K562 (cell line): ENCODE measurements around the gene IRF1. TPM values are rescaled to one million over a fixed set of nuclear protein-coding genes. Genes with fewer than 3 reads are reported as not detected.

Experiments used
- CTCFL ChIP-seq: IDR thresholded peaks from 2 replicates; pipeline ENCODE4 v1.6.1; 2011; ENCODE audit warnings: borderline replicate concordance, low read depth, mild to moderate bottlenecking, moderate library complexity, low read length; ENCODE audit not compliant: insufficient read depth, poor library complexity, severe bottlenecking
- NR2F6 ChIP-seq: fragments of 450-650 bp; formaldehyde crosslinking; IDR thresholded peaks from 2 replicates; pipeline ENCODE4 v1.4.0; 2020; ENCODE audit warnings: mild to moderate bottlenecking
- ZNF592 ChIP-seq: fragments of 450-650 bp; IDR thresholded peaks from 2 replicates; pipeline ENCODE4 v1.6.1; 2017; ENCODE audit warnings: antibody characterized with exemption, mild to moderate bottlenecking
- polyA plus RNA-seq, 8 experiments: library from polyadenylated mRNA; depleted of rRNA in 4 of 8; stranded (reverse) in 5 of 8; unstranded in 3 of 8; fragments of >200 nt; fragmentation: Nextera tagmentation in 2 of 8; fragmentation: Illumina TruSeq in 1 of 8; extraction: Ambion mirVana in 2 of 8; extraction: Trizol in 1 of 8; gene quantifications; 2 replicates each; pipeline versions ENCODE4 v1.2.1 to v1.2.3, GENCODE V29; 2011 to 2014; ENCODE audit warnings: inconsistent platforms in 1 of 8, missing spikeins in 1 of 8
- total RNA-seq, 7 experiments: library from RNA; depleted of rRNA in 6 of 7; stranded (reverse); fragments of >200 nt in 6 of 7; fragmentation: Illumina TruSeq in 2 of 7; extraction: Trizol in 2 of 7; gene quantifications; 2 replicates each; pipeline versions ENCODE4 v1.2.1 to v1.2.3, GENCODE V29; 2011 to 2021; ENCODE audit warnings: low replicate concordance in 1 of 7

Gene IRF1
- total and polyA plus RNA-seq, 9 of the 15 experiments (the other 6 are each of a cell fraction or from before 2014, with no cell fraction given) = 1.1 to 12.3 (median 5.9) TPM

- TF ChIP-seq CTCFL = peak; percentile 14
- TF ChIP-seq ZNF592 = 0 out of 2 replicates have a peak, but pooled peaks have one; percentile 24
- no peak for TF ChIP-seq NR2F6 (CRISPR knock-in tag)
Observed at GRCh38 chr5:132506094-132506692, 15.6 kb upstream of the IRF1 start (continued).
